Neuronal stem cell (in vitro differentiated cells): ENCODE measurements around the gene TNIK.
"Not testable (repeated sequence)": the region's sequence is repeated elsewhere in the genome, so short reads cannot be mapped to it uniquely, and the experiment has no call there.

ENCODE experiments used
- DNase-seq: peaks from one replicate; pipeline ENCODE4 v3.0.0-alpha.2; 2013; ENCODE audit warnings: low spot score
- H2AFZ ChIP-seq: one replicate; pipeline ENCODE4 v1.6.1; 2013; ENCODE audit warnings: mild to moderate bottlenecking, low read length, inconsistent platforms
- H2AK5ac ChIP-seq: 2 replicates; pipeline ENCODE4 v1.6.1; 2013; ENCODE audit warnings: low read depth, mild to moderate bottlenecking, inconsistent platforms, low read length, moderate library complexity, mixed read lengths
- H2BK120ac ChIP-seq: 2 replicates; pipeline ENCODE4 v1.6.1; 2013; ENCODE audit warnings: low read depth, mild to moderate bottlenecking, inconsistent platforms, low read length, moderate library complexity, mixed read lengths
- H2BK12ac ChIP-seq: one replicate; pipeline ENCODE4 v1.6.1; 2013; ENCODE audit warnings: low read length, inconsistent platforms
- H2BK15ac ChIP-seq: 2 replicates; pipeline ENCODE4 v1.6.1; 2013; ENCODE audit warnings: mild to moderate bottlenecking, low read length, inconsistent platforms, mixed read lengths
- H2BK5ac ChIP-seq: one replicate; pipeline ENCODE4 v1.6.1; 2013; ENCODE audit warnings: inconsistent platforms, mild to moderate bottlenecking, low read length, moderate library complexity
- H3K14ac ChIP-seq: one replicate; pipeline ENCODE4 v1.6.1; 2013; ENCODE audit warnings: low read length, inconsistent platforms
- H3K18ac ChIP-seq: 2 replicates; pipeline ENCODE4 v1.6.1; 2013; ENCODE audit warnings: low read length, inconsistent platforms
- H3K23ac ChIP-seq: 2 replicates; pipeline ENCODE4 v1.6.1; 2013; ENCODE audit warnings: low read depth, mild to moderate bottlenecking, mixed read lengths, low read length, inconsistent platforms; ENCODE audit not compliant: poor library complexity
- H3K27ac ChIP-seq: replicated peaks from 3 replicates; pipeline ENCODE4 v1.5.1; 2013; ENCODE audit warnings: low read length, inconsistent platforms
- H3K27me3 ChIP-seq, 3 experiments: 2 replicates each; pipeline ENCODE4 v1.6.1; 2013; ENCODE audit warnings: low read length in 3 of 3, mild to moderate bottlenecking in 2 of 3, inconsistent platforms in 1 of 3, low read depth in 1 of 3, mixed read lengths in 1 of 3, moderate library complexity in 1 of 3; ENCODE audit not compliant: control insufficient read depth in 3 of 3, insufficient read depth in 3 of 3
- H3K36me3 ChIP-seq, 2 donors: replicated peaks in 1 of 2; 2 replicates each; pipeline ENCODE4 v1.6.1; 2013; ENCODE audit warnings: low read length in 2 of 2; ENCODE audit not compliant: control insufficient read depth in 2 of 2, insufficient read depth in 2 of 2
- H3K4ac ChIP-seq: 2 replicates; pipeline ENCODE4 v1.6.1; 2013; ENCODE audit warnings: inconsistent platforms, mild to moderate bottlenecking, low read length, moderate library complexity
- H3K4me1 ChIP-seq, 2 donors: 1 replicate in 1 of 2; 2 replicates in 1 of 2; pipeline ENCODE4 v1.6.1; 2013; ENCODE audit warnings: low read length in 2 of 2, low read depth in 1 of 2; ENCODE audit not compliant: control insufficient read depth in 2 of 2, insufficient read depth in 1 of 2
- H3K4me2 ChIP-seq: one replicate; pipeline ENCODE4 v1.6.1; 2013; ENCODE audit warnings: mild to moderate bottlenecking, low read length, inconsistent platforms; ENCODE audit not compliant: insufficient read depth, poor library complexity, severe bottlenecking
- H3K4me3 ChIP-seq, 2 donors: 2 replicates each; pipeline ENCODE4 v1.5.1; 2013; ENCODE audit warnings: low read length in 2 of 2, mild to moderate bottlenecking in 2 of 2, inconsistent platforms in 1 of 2, moderate library complexity in 1 of 2
- H3K79me1 ChIP-seq: one replicate; pipeline ENCODE4 v1.6.1; 2013; ENCODE audit warnings: low read depth, mild to moderate bottlenecking, inconsistent platforms, low read length, moderate library complexity
- H3K9ac ChIP-seq: one replicate; pipeline ENCODE4 v1.6.1; 2013; ENCODE audit warnings: mild to moderate bottlenecking, low read depth, low read length, inconsistent platforms; ENCODE audit not compliant: poor library complexity
- H3K9me3 ChIP-seq, 2 donors: replicated peaks in 1 of 2; 2 replicates each; pipeline versions ENCODE3 to v1.6.1; 2013; ENCODE audit warnings: low read length in 2 of 2, mild to moderate bottlenecking in 2 of 2, inconsistent platforms in 1 of 2, low read depth in 1 of 2, mixed read lengths in 1 of 2, moderate library complexity in 1 of 2; ENCODE audit not compliant: control insufficient read depth in 2 of 2, insufficient read depth in 1 of 2
- H4K8ac ChIP-seq: one replicate; pipeline ENCODE4 v1.6.1; 2013; ENCODE audit warnings: low read depth, mild to moderate bottlenecking, inconsistent platforms, low read length, moderate library complexity
- H4K91ac ChIP-seq: one replicate; pipeline ENCODE4 v1.6.1; 2013; ENCODE audit warnings: low read length, low read depth, mild to moderate bottlenecking, inconsistent platforms; ENCODE audit not compliant: poor library complexity
- WGBS, 2 donors: extraction: QIAGEN DNeasy Blood & Tissue Kit; methylation state at CpG; one replicate each; pipeline ENCODE4 v1.1.7; 2013; ENCODE audit warnings: missing lambda C conversion rate in 2 of 2, mixed read lengths in 1 of 2; ENCODE audit not compliant: insufficient read length in 2 of 2, insufficient replicate concordance in 1 of 2; ENCODE audit errors: extremely low coverage in 2 of 2; 5-methylcytosine and 5-hydroxymethylcytosine counted together

The TNIK gene

GRCh38 chr3:171293142-171293782, 166.9 kb downstream of the TNIK start:
- no peak overlapping the region for H3K27ac ChIP-seq
- no peak overlapping the region for H4K91ac ChIP-seq
- no peak overlapping the region for H3K23ac ChIP-seq
- H3K4ac ChIP-seq: no peak overlapping the region
- H4K8ac ChIP-seq: no peak overlapping the region
- no peak overlapping the region for H2BK120ac ChIP-seq
- DNase-seq: no peak
- no peaks in the 10 kb centered on the region for H3K27me3 ChIP-seq
- no peak overlapping the region for H2AK5ac ChIP-seq
- H2BK12ac ChIP-seq: no peak overlapping the region
- no peak overlapping the region for H3K4me3 ChIP-seq
- no peak overlapping the region for H2AFZ ChIP-seq
- no peaks in the 10 kb centered on the region for H3K79me1 ChIP-seq
- H2BK5ac ChIP-seq: no peak overlapping the region
- H3K36me3 ChIP-seq: no peaks in the 10 kb centered on the region
- no peak overlapping the region for H3K14ac ChIP-seq
- no peak overlapping the region for H2BK15ac ChIP-seq
- no peak overlapping the region for H3K9ac ChIP-seq
- no peak overlapping the region for H3K18ac ChIP-seq
- no CpG with 5 or more reads among the region's 1 CpG for WGBS, 2 donors
- H3K4me2 ChIP-seq: no peak overlapping the region
- H3K9me3 ChIP-seq: no peaks in the 10 kb centered on the region
- H3K4me1 ChIP-seq: no peaks in the 10 kb centered on the region

- Histone ChIP-seq H3K36me3 (no peaks in the 10 kb centered on the region), H3K79me1 (no peaks in the 10 kb centered on the region), H3K4me3 (no peak overlapping the region), H3K9me3 (no peaks in the 10 kb centered on the region), H3K14ac (no peak overlapping the region), H2BK5ac (no peak overlapping the region), H2BK12ac (no peak overlapping the region), H2BK15ac (no peak overlapping the region), H3K18ac (no peak overlapping the region), H3K27ac (no peak overlapping the region), H2BK120ac (no peak overlapping the region), H3K9ac (no peak overlapping the region), H3K4me2 (no peak overlapping the region), H3K4me1 (no peaks in the 10 kb centered on the region), H4K8ac (no peak overlapping the region), H3K27me3 (no peaks in the 10 kb centered on the region), H3K4ac (no peak overlapping the region), H2AK5ac (no peak overlapping the region), H4K91ac (no peak overlapping the region), H2AFZ (no peak overlapping the region), H3K23ac (no peak overlapping the region)
- WGBS, 2 donors: no CpG with 5 or more reads among the region's 2 CpGs
- no peak for DNase-seq
Measured at GRCh38 chr3:171290680-171291079, 169.5 kb downstream of the TNIK start.

GRCh38 chr3:171289291-171289690, 170.9 kb downstream of the TNIK start:
- Histone ChIP-seq H3K36me3 (no peaks in the 10 kb centered on the region), H3K4me1 (peaks cover 0 to 3% of the 10 kb centered on the region in 2 donors), H3K4me3 (no peak overlapping the region), H2AK5ac (no peak overlapping the region), H3K27me3 (no peaks in the 10 kb centered on the region), H2AFZ (no peak overlapping the region), H3K4ac (no peak overlapping the region), H3K4me2 (no peak overlapping the region), H4K91ac (no peak overlapping the region), H3K18ac (no peak overlapping the region), H4K8ac (no peak overlapping the region), H2BK120ac (no peak overlapping the region), H2BK15ac (no peak overlapping the region), H2BK12ac (no peak overlapping the region), H3K27ac (no peak overlapping the region), H3K79me1 (no peaks in the 10 kb centered on the region), H3K14ac (no peak overlapping the region), H3K9me3 (no peaks in the 10 kb centered on the region), H3K9ac (no peak overlapping the region), H2BK5ac (no peak overlapping the region), H3K23ac (no peak overlapping the region)
- no peak for DNase-seq

- H3K9me3 ChIP-seq, H3K79me1 ChIP-seq, H3K36me3 ChIP-seq, H4K8ac ChIP-seq, H3K4ac ChIP-seq, H3K18ac ChIP-seq, H2BK15ac ChIP-seq, H3K23ac ChIP-seq, H3K14ac ChIP-seq, H2AK5ac ChIP-seq, H3K4me3 ChIP-seq, H2BK120ac ChIP-seq, H2BK5ac ChIP-seq, H3K4me1 ChIP-seq, H2BK12ac ChIP-seq, DNase-seq, H3K9ac ChIP-seq, H3K27me3 ChIP-seq, H3K4me2 ChIP-seq, H3K27ac ChIP-seq, H4K91ac ChIP-seq, H2AFZ ChIP-seq: not testable (repeated sequence)
- WGBS, 2 donors: no CpG with 5 or more reads among the region's 3 CpGs
Measured at GRCh38 chr3:171287761-171288160, 172.4 kb downstream of the TNIK start.
